MCF 10A (cell line): ENCODE data around the gene TREM1. TPM values are rescaled to one million over a fixed set of nuclear protein-coding genes. Genes with fewer than 3 reads are reported as not detected.

Experiments
- BruUV-seq: library from RNA; stranded (reverse); fragments of 400-500 nt; replicated peaks from 2 replicates; lab custom pipeline; 2021; lab: Mats Ljungman, UMichigan
- CTCF ChIA-PET: fragments of 300-600 bp; sonication (Branson Sonifier 250); formaldehyde crosslinking; extraction: SDS; loops from one replicate; lab custom pipeline; 2021; ENCODE audit warnings: antibody characterized with exemption, inconsistent platforms; lab: Yijun Ruan, JAX
- POLR2A ChIA-PET: fragments of 300-600, 350-650 bp; sonication (Branson Sonifier 250); formaldehyde crosslinking; extraction: SDS; loops from one replicate; lab custom pipeline; 2020; ENCODE audit warnings: antibody characterized with exemption, inconsistent platforms; lab: Yijun Ruan, JAX
- DNase-seq: peaks from one replicate; pipeline ENCODE4 v3.0.0-alpha.2; 2018; ENCODE audit not compliant: unreplicated experiment
- H3K27ac Mint-ChIP-seq: one replicate; pipeline ENCODE4 v1.8.0; 2022; ENCODE audit warnings: mild to moderate bottlenecking, low read depth, mixed read lengths; ENCODE audit not compliant: unreplicated experiment
- H3K27me3 Mint-ChIP-seq: one replicate; pipeline ENCODE4 v1.8.0; 2022; ENCODE audit warnings: mixed read lengths; ENCODE audit not compliant: insufficient read depth, unreplicated experiment
- H3K36me3 Mint-ChIP-seq: one replicate; pipeline ENCODE4 v1.8.0; 2022; ENCODE audit warnings: mild to moderate bottlenecking, moderate library complexity, mixed read lengths; ENCODE audit not compliant: insufficient read depth, unreplicated experiment
- H3K4me1 Mint-ChIP-seq: one replicate; pipeline ENCODE4 v1.8.0; 2022; ENCODE audit warnings: mixed read lengths; ENCODE audit not compliant: insufficient read depth, unreplicated experiment
- H3K4me3 Mint-ChIP-seq: one replicate; pipeline ENCODE4 v1.8.0; 2022; ENCODE audit warnings: mild to moderate bottlenecking, moderate library complexity, mixed read lengths; ENCODE audit not compliant: unreplicated experiment
- H3K9me3 Mint-ChIP-seq: one replicate; pipeline ENCODE4 v1.8.0; 2022; ENCODE audit warnings: mixed read lengths; ENCODE audit not compliant: unreplicated experiment
- intact Hi-C: fragments of 100-400 bp; cut with micrococcal nuclease; formaldehyde crosslinking; loops from 2 replicates; pipeline ENCODE4 v1.14.1; 2022
- total RNA-seq: library from RNA; stranded (reverse); gene quantifications from 2 replicates; pipeline ENCODE4 v1.2.3, GENCODE V29; 2022
- TF ChIP-seq, protein P1 (sequence below): fragments of 200-600 bp; IDR thresholded peaks from one replicate; pipeline ENCODE4 v1.8.0; 2022; ENCODE audit warnings: antibody characterized with exemption, mild to moderate bottlenecking; ENCODE audit not compliant: unreplicated experiment

Gene TREM1
- total RNA-seq, 1 experiment from 2014 or later, result 9.9 TPM

DNA sequence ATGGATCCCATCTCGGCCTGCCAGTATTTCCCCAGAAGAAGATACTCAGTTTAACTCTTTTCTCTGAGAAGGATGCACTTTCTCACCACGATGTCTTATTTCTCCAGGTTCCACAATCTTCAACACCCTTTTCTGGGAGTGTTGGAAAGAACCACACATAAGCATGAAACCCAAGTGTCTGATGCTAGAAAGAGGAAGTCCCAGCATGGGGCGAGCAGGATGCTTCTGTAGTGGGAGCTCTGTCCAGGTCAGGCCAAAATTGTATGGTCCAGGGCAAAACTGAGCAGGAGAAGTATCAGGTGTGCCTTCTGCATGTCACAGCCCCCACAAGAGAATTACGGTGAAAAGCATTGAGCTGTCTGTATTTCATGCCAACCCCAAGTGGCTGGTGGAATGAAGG, 11.0 kb downstream of the TREM1 start:
- no peaks in the 10 kb centered on the region for H3K27me3 Mint-ChIP-seq
- TF ChIP-seq, protein P1, sequence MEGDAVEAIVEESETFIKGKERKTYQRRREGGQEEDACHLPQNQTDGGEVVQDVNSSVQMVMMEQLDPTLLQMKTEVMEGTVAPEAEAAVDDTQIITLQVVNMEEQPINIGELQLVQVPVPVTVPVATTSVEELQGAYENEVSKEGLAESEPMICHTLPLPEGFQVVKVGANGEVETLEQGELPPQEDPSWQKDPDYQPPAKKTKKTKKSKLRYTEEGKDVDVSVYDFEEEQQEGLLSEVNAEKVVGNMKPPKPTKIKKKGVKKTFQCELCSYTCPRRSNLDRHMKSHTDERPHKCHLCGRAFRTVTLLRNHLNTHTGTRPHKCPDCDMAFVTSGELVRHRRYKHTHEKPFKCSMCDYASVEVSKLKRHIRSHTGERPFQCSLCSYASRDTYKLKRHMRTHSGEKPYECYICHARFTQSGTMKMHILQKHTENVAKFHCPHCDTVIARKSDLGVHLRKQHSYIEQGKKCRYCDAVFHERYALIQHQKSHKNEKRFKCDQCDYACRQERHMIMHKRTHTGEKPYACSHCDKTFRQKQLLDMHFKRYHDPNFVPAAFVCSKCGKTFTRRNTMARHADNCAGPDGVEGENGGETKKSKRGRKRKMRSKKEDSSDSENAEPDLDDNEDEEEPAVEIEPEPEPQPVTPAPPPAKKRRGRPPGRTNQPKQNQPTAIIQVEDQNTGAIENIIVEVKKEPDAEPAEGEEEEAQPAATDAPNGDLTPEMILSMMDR, result no peak
- POLR2A ChIA-PET, result interaction anchor here (1.2 kb wide), 1 partner anchor 13 kb away, joined by 3 read pairs; no protein-coding TSS in a partner anchor
- no peak overlapping the region for H3K4me3 Mint-ChIP-seq
- H3K27ac Mint-ChIP-seq, result no peak overlapping the region
- H3K9me3 Mint-ChIP-seq, result no peaks in the 10 kb centered on the region
- CTCF ChIA-PET, result no interaction called here
- no peak for DNase-seq
- no peaks in the 10 kb centered on the region for H3K4me1 Mint-ChIP-seq
- intact Hi-C loops, result no loop called here
- BruUV-seq, result no TSS peak
- no peaks in the 10 kb centered on the region for H3K36me3 Mint-ChIP-seq

DNA sequence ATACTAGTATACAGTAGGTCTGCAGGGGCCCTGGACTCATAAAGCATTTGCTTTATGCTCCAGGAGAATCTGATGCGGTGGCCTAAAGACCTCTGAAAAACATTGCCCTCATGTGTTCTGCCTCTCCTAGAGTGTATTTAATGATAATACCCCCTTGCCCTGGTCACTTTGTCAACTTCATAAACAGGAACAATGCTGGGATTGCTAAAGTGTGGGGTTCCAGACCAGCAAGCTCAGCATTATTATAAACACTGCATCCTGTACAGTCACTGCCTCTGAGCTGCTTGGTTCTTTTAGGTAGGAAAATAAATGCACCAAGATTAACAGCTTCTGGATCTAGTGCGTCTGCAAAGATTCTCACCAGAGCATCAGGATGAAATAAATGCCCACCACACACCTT, 12.2 kb downstream of the TREM1 start:
- H3K36me3 Mint-ChIP-seq, result no peaks in the 10 kb centered on the region
- H3K9me3 Mint-ChIP-seq, result no peaks in the 10 kb centered on the region
- CTCF ChIA-PET, result interaction anchor here (1.3 kb wide), 1 partner anchor 45 kb away, joined by 3 read pairs; no protein-coding TSS in a partner anchor
- intact Hi-C loops, result no loop called here
- TF ChIP-seq, protein P1, result no peak
- no peak overlapping the region for H3K4me3 Mint-ChIP-seq
- no TSS peak for BruUV-seq
- H3K27me3 Mint-ChIP-seq, result no peaks in the 10 kb centered on the region
- H3K4me1 Mint-ChIP-seq, result no peaks in the 10 kb centered on the region
- no peak overlapping the region for H3K27ac Mint-ChIP-seq
- POLR2A ChIA-PET, result interaction anchor here (0.6 kb wide), 1 partner anchor 9 kb away, joined by 3 read pairs; no protein-coding TSS in a partner anchor
- no peak for DNase-seq

DNA sequence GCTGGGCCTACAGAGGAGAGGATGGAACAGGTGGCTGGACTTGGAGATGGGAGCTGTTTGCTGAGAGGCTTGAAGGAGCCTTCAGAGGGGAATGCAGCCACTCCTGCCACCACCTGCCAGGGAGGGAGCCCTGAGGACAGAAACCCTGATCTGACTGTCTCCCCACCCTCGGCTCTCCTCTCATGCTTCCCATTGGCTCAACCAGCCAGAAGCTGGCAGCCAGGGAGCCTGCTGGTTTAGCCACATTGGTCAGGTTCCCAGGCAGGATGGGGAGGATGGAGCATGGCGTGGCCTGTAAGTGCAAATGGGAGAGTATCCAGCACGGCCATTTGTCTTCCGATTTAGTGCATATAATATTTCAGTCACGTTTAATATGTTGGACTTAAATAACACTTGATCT, 12.8 kb downstream of the TREM1 start:
- CTCF ChIA-PET, result interaction anchor here (0.7 kb wide), 1 partner anchor 97 kb away, joined by 3 read pairs; no protein-coding TSS in a partner anchor
- POLR2A ChIA-PET, result no interaction called here
- no peaks in the 10 kb centered on the region for H3K36me3 Mint-ChIP-seq
- no peaks in the 10 kb centered on the region for H3K4me1 Mint-ChIP-seq
- no TSS peak for BruUV-seq
- no peaks in the 10 kb centered on the region for H3K27me3 Mint-ChIP-seq
- no peak overlapping the region for H3K4me3 Mint-ChIP-seq
- intact Hi-C loops, result no loop called here
- no peak for DNase-seq
- no peaks in the 10 kb centered on the region for H3K9me3 Mint-ChIP-seq
- no peak overlapping the region for H3K27ac Mint-ChIP-seq
- TF ChIP-seq, protein P1, result no peak

DNA sequence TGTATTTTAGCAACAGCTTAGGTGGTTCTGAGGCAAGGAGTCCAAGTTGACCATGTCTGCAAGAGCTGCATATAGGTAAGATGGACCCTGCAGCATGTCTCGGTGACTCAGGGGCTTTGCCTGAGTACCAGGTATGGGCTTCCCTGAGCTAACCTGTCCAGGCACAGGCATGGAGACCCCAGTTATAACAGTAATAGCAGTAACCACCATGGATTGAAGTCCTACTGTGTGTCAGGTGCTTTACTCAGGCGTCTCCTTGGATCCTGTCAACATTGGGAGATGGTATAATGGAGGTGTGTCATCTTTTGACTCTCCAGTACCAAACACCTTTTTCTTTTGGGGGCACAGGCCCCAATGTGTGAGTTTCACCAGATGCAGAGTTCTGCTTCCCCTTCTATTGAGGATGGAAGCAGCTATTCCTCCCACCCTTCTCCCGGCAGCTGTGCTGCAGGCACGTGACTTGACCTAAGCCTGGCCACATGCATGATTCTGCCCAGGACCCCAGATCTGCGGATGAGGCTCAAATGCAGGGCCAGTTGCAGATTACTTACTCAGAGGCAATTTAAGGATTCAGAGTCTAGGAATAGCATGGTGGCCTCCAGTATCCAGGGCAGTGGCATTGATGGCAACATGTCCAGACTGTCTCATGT, 13.8 kb downstream of the TREM1 start:
- Mint-ChIP-seq H3K27me3 (no peaks in the 10 kb centered on the region), H3K36me3 (no peaks in the 10 kb centered on the region), H3K4me1 (no peaks in the 10 kb centered on the region), H3K9me3 (no peaks in the 10 kb centered on the region), H3K27ac (no peak overlapping the region), H3K4me3 (no peak overlapping the region)
- ChIA-PET CTCF (interaction anchor here (0.7 kb wide), 1 partner anchor 98 kb away, joined by 3 read pairs; no protein-coding TSS in a partner anchor), POLR2A (no interaction called here)
- BruUV-seq, result no TSS peak
- intact Hi-C loops, result no loop called here
- no peak for DNase-seq
- TF ChIP-seq, protein P1, result no peak
